Measurements from ENCODE around the gene SNRK. TPM values are rescaled to one million over a fixed set of nuclear protein-coding genes. Genes with fewer than 3 reads are reported as not detected.

Gene SNRK
- total and polyA plus RNA-seq, 2 experiments from 2014 or later, result 10.7 to 25.3 TPM

- no peak overlapping the region for H2AFZ ChIP-seq
- H3K9me2 ChIP-seq (replicated peaks; ENCODE audit: insufficient read depth), result no peaks in the 10 kb centered on the region
- H3K4me1 ChIP-seq (ENCODE audit: insufficient read depth), result peaks cover 24% of the 10 kb centered on the region
- no peaks in the 10 kb centered on the region for H3K27me3 ChIP-seq
- no peak for TF ChIP-seq EZH2phosphoT487 (IDR thresholded peaks at IDR 0.05; ENCODE audit: low read depth, severe bottlenecking, unreplicated experiment)
- no peak for TF ChIP-seq CTCF (IDR thresholded peaks at IDR 0.05; ENCODE audit: poor library complexity)
- TF ChIP-seq EZH2 (IDR thresholded peaks at IDR 0.05; ENCODE audit: borderline replicate concordance), result no peak
- no peak for DNase-seq (ENCODE audit: low spot score)
- no peaks in the 10 kb centered on the region for H3K9me3 ChIP-seq (ENCODE audit: low read depth)
- H4K20me1 ChIP-seq (ENCODE audit: insufficient read depth, poor library complexity, severe bottlenecking), result peaks cover 36% of the 10 kb centered on the region
- no peak overlapping the region for H3K4me3 ChIP-seq
- no peaks in the 10 kb centered on the region for H3K36me3 ChIP-seq (replicated peaks; ENCODE audit: insufficient read depth, low read depth)
- H3K27ac ChIP-seq, result no peak overlapping the region
- H3K79me2 ChIP-seq, result peaks cover 72% of the 10 kb centered on the region
- H3K4me2 ChIP-seq, result no peak overlapping the region
Observed at GRCh38 chr3:43328653-43329052, 42.3 kb downstream of the SNRK start.

- 59% methylated on average over 1 of the region's 1 CpG for WGBS (ENCODE audit: low lambda C conversion rate, missing lambda C conversion rate)
- Histone ChIP-seq H4K20me1 (ENCODE audit: insufficient read depth, poor library complexity, severe bottlenecking) (peaks cover 29% of the 10 kb centered on the region), H3K27ac (no peak overlapping the region), H3K27me3 (no peaks in the 10 kb centered on the region), H3K4me3 (no peak overlapping the region), H3K4me2 (no peak overlapping the region), H3K4me1 (ENCODE audit: insufficient read depth) (peaks cover 19% of the 10 kb centered on the region), H3K9me2 (replicated peaks; ENCODE audit: insufficient read depth) (no peaks in the 10 kb centered on the region), H2AFZ (no peak overlapping the region), H3K36me3 (replicated peaks; ENCODE audit: insufficient read depth, low read depth) (peaks cover 9% of the 10 kb centered on the region), H3K79me2 (peaks cover 66% of the 10 kb centered on the region), H3K9me3 (ENCODE audit: low read depth) (peaks cover 9% of the 10 kb centered on the region)
- TF ChIP-seq CTCF (IDR thresholded peaks at IDR 0.05; ENCODE audit: poor library complexity), result no peak
- no peak for TF ChIP-seq EZH2phosphoT487 (IDR thresholded peaks at IDR 0.05; ENCODE audit: low read depth, severe bottlenecking, unreplicated experiment)
- no peak for TF ChIP-seq EZH2 (IDR thresholded peaks at IDR 0.05; ENCODE audit: borderline replicate concordance)
- no peak for DNase-seq (ENCODE audit: low spot score)
Observed at GRCh38 chr3:43330981-43331380, 44.6 kb downstream of the SNRK start.

GRCh38 chr3:43331381-43331780, 45.0 kb downstream of the SNRK start:
- no peak for DNase-seq (ENCODE audit: low spot score)
- Histone ChIP-seq H3K4me3 (no peak overlapping the region), H4K20me1 (ENCODE audit: insufficient read depth, poor library complexity, severe bottlenecking) (peaks cover 25% of the 10 kb centered on the region), H3K27me3 (no peaks in the 10 kb centered on the region), H3K27ac (no peak overlapping the region), H3K36me3 (replicated peaks; ENCODE audit: insufficient read depth, low read depth) (peaks cover 9% of the 10 kb centered on the region), H3K4me1 (ENCODE audit: insufficient read depth) (peaks cover 15% of the 10 kb centered on the region), H3K4me2 (no peak overlapping the region), H3K79me2 (peaks cover 62% of the 10 kb centered on the region), H3K9me3 (ENCODE audit: low read depth) (peaks cover 9% of the 10 kb centered on the region), H2AFZ (no peak overlapping the region), H3K9me2 (replicated peaks; ENCODE audit: insufficient read depth) (no peaks in the 10 kb centered on the region)
- 86% methylated on average over 4 of the region's 4 CpGs for whole genome bisulfite sequencing (ENCODE audit: low lambda C conversion rate, missing lambda C conversion rate)
- TF ChIP-seq EZH2phosphoT487 (IDR thresholded peaks at IDR 0.05; ENCODE audit: low read depth, severe bottlenecking, unreplicated experiment) (no peak), EZH2 (IDR thresholded peaks at IDR 0.05; ENCODE audit: borderline replicate concordance) (no peak), CTCF (IDR thresholded peaks at IDR 0.05; ENCODE audit: poor library complexity) (no peak)

GRCh38 chr3:43334976-43335375, 48.6 kb downstream of the SNRK start:
- peaks cover 18% of the 10 kb centered on the region for H3K36me3 ChIP-seq (replicated peaks; ENCODE audit: insufficient read depth, low read depth)
- peaks cover 4% of the 10 kb centered on the region for H4K20me1 ChIP-seq (ENCODE audit: insufficient read depth, poor library complexity, severe bottlenecking)
- H3K4me3 ChIP-seq, result no peak overlapping the region
- no peaks in the 10 kb centered on the region for H3K27me3 ChIP-seq
- H3K4me2 ChIP-seq, result no peak overlapping the region
- H3K27ac ChIP-seq, result no peak overlapping the region
- H3K9me3 ChIP-seq (ENCODE audit: low read depth), result peaks cover 35% of the 10 kb centered on the region
- peaks cover 43% of the 10 kb centered on the region for H3K79me2 ChIP-seq
- H2AFZ ChIP-seq, result no peak overlapping the region
- WGBS (ENCODE audit: low lambda C conversion rate, missing lambda C conversion rate), result 100% methylated on average over 1 of the region's 1 CpG
- DNase-seq (ENCODE audit: low spot score), result no peak
- no peaks in the 10 kb centered on the region for H3K9me2 ChIP-seq (replicated peaks; ENCODE audit: insufficient read depth)
- TF ChIP-seq EZH2phosphoT487 (IDR thresholded peaks at IDR 0.05; ENCODE audit: low read depth, severe bottlenecking, unreplicated experiment) (no peak), EZH2 (IDR thresholded peaks at IDR 0.05; ENCODE audit: borderline replicate concordance) (no peak), CTCF (IDR thresholded peaks at IDR 0.05; ENCODE audit: poor library complexity) (no peak)
- no peaks in the 10 kb centered on the region for H3K4me1 ChIP-seq (ENCODE audit: insufficient read depth)
